Spleen (tissue), 7 donors: ENCODE data around the gene TMEM198.

Source experiments
- CTCF ChIP-seq, 11 experiments: fragments of 200-600 bp in 7 of 11; fragments of 450-650 bp in 4 of 11; sonication (generic) in 4 of 11; IDR thresholded peaks in 8 of 11; conservative IDR thresholded peaks in 3 of 11; 1 replicate in 7 of 11; 2 replicates in 4 of 11; pipeline versions ENCODE4 v1.4.0 to v1.8.0; 2016 to 2021; ENCODE audit warnings: antibody characterized with exemption in 11 of 11, inconsistent platforms in 4 of 11, mild to moderate bottlenecking in 1 of 11
- POLR2AphosphoS5 ChIP-seq, 3 donors: sonication (generic); formaldehyde crosslinking; IDR thresholded peaks; one replicate each; pipeline ENCODE4 v1.5.1; 2017; ENCODE audit warnings: antibody characterized with exemption in 3 of 3
- donor health status: DM: no; HTN: no; CAD: no; lungs with moderate emphysema.
- donor health status: DM: no; HTN: no; CAD: no.
- donor health status: DM: no; HTN: no; CAD: no.

DNA sequence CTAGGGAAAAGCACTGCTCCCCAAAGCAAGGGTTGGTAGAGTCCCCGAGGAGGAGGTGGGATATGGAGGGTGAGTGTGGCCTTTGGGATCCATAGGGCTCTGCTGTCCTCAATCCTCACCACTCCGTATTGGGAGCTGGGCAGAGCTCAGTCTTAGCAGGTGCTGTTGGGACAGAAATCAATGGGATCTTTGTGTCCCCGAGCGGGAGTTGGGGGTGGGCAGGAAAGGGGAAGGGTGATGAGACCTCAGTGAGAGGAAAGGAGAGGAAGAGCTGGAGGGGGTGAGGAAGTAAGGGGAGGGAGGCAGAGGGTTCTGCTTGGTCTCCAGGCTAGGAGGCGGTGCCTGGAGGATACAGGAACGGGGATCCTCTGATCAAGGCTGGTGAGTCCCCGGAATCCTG lies 26.9 kb upstream of the TMEM198 start:
- TF ChIP-seq CTCF (IDR thresholded peaks at IDR 0.05 in 8 of 11, conservative IDR thresholded peaks at IDR 0.05 in 3 of 11), result no peak
- TF ChIP-seq POLR2AphosphoS5 (IDR thresholded peaks at IDR 0.05), result no peak
